ENCODE results near the gene NUP93. TPM values are rescaled to one million over a fixed set of nuclear protein-coding genes. Genes with fewer than 3 reads are reported as not detected.

Gene NUP93
- total and polyA plus RNA-seq, 9 of the 15 experiments (the other 6 are each of a cell fraction or from before 2014, with no cell fraction given): 92.0 to 162 (median 121) TPM

DNA sequence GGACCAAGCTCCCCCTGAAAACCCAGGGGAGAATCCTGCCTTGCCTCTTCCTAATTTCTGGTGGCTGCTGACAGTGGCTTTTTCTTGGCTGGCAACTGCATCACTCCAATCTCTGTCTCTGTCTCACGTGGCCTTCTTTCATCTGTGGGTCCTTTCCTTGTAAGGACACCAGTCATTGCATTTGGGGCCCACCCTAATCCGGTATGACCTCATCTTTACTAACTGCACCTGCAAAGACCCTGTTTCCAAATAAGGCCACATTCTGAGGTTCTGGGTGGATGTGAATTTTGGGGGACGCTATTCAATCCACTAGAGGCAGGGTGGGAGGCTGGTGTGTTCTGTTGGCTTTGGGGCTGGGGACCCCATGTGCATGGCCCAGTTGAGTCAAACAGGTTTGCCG lies 146.1 kb downstream of the NUP93 start:
- FAIRE-seq (no peak), DNase-seq (ENCODE audit: extremely low read depth in 1 of 4, low spot score in 3 of 4) (no peak), ATAC-seq (no peak)
- no peaks in the 10 kb centered on the region; the same call in 1 of the 2 replicates for H4K20me1 ChIP-seq (replicated peaks; ENCODE audit: control insufficient read depth, insufficient read depth, low read length)
- in situ Hi-C loops (cut with MboI) (no loop called here), intact Hi-C loops (cut with micrococcal nuclease) (no loop called here)
- no peaks in the 10 kb centered on the region for H3K9me1 ChIP-seq (ENCODE audit: control insufficient read depth, insufficient read depth, low read length)
- H3K4me3 ChIP-seq: no peak overlapping the region
- BruUV-seq (replicated peaks): no TSS peak
- H3K4me1 ChIP-seq (replicated peaks in 1 of 2; ENCODE audit: control insufficient read depth in 2 of 2, insufficient read depth in 2 of 2, low read length in 2 of 2): peaks cover 0 to 4% of the 10 kb centered on the region in 2 experiments; a peak in 2 of 5 replicates
- no peak overlapping the region for H3K9ac ChIP-seq (ENCODE audit: insufficient read depth in 1 of 2, low read depth in 2 of 2, low read length in 2 of 2)
- WGBS (ENCODE audit: insufficient coverage, low coverage, missing lambda C conversion rate): 14% methylated on average over 4 of the region's 4 CpGs
- POLR2A ChIA-PET: interaction anchor here (1.0 kb wide), 1 partner anchor 8 kb away, joined by 3 read pairs; no protein-coding TSS in a partner anchor
- no peak overlapping the region for H2AFZ ChIP-seq (ENCODE audit: low read depth, low read length)
- H3K9me3 ChIP-seq (replicated peaks; ENCODE audit: control insufficient read depth, insufficient read depth, low read depth, low read length): no peaks in the 10 kb centered on the region
- no peaks in the 10 kb centered on the region for H3K36me3 ChIP-seq (ENCODE audit: control insufficient read depth, insufficient read depth, low read length)
- H3K27me3 ChIP-seq (ENCODE audit: control insufficient read depth in 2 of 2, insufficient read depth in 2 of 2, low read length in 2 of 2): peaks cover 12 to 27% of the 10 kb centered on the region in 2 experiments; a peak in 4 of 5 replicates
- H3K27ac ChIP-seq (ENCODE audit: extremely low read depth, low read depth, low read length): no peak overlapping the region
- H3K4me2 ChIP-seq (ENCODE audit: insufficient read depth, low read length): no peak overlapping the region
- no peaks in the 10 kb centered on the region for H3K79me2 ChIP-seq (ENCODE audit: control insufficient read depth, insufficient read depth, low read length)
- TF ChIP-seq, protein P1, sequence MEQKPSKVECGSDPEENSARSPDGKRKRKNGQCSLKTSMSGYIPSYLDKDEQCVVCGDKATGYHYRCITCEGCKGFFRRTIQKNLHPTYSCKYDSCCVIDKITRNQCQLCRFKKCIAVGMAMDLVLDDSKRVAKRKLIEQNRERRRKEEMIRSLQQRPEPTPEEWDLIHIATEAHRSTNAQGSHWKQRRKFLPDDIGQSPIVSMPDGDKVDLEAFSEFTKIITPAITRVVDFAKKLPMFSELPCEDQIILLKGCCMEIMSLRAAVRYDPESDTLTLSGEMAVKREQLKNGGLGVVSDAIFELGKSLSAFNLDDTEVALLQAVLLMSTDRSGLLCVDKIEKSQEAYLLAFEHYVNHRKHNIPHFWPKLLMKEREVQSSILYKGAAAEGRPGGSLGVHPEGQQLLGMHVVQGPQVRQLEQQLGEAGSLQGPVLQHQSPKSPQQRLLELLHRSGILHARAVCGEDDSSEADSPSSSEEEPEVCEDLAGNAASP (IDR thresholded peaks at IDR 0.05): no peak
- TF ChIP-seq ZNF140 (CRISPR knock-in tag; IDR thresholded peaks at IDR 0.05) (no peak), ZBTB17 (CRISPR knock-in tag; IDR thresholded peaks at IDR 0.05) (no peak), NR2C1 (IDR thresholded peaks at IDR 0.05) (no peak), NR2C1 (tag; IDR thresholded peaks at IDR 0.05) (no peak), MCM2 (IDR thresholded peaks at IDR 0.05; ENCODE audit: low read depth) (no peak), GABPB1 (CRISPR knock-in tag; IDR thresholded peaks at IDR 0.05) (no peak), SP1 (CRISPR knock-in tag; IDR thresholded peaks at IDR 0.05) (no peak), ZNF695 (CRISPR knock-in tag; IDR thresholded peaks at IDR 0.05) (no peak), HDAC1 (IDR thresholded peaks at IDR 0.05) (no peak), ZNF263 (CRISPR knock-in tag; IDR thresholded peaks at IDR 0.05; ENCODE audit: borderline replicate concordance) (no peak), FOXK2 (conservative IDR thresholded peaks at IDR 0.05 in 1 of 2, IDR thresholded peaks at IDR 0.05 in 1 of 2; ENCODE audit: low read depth in 2 of 2) (no peak)
- TF ChIP-seq, protein P2, sequence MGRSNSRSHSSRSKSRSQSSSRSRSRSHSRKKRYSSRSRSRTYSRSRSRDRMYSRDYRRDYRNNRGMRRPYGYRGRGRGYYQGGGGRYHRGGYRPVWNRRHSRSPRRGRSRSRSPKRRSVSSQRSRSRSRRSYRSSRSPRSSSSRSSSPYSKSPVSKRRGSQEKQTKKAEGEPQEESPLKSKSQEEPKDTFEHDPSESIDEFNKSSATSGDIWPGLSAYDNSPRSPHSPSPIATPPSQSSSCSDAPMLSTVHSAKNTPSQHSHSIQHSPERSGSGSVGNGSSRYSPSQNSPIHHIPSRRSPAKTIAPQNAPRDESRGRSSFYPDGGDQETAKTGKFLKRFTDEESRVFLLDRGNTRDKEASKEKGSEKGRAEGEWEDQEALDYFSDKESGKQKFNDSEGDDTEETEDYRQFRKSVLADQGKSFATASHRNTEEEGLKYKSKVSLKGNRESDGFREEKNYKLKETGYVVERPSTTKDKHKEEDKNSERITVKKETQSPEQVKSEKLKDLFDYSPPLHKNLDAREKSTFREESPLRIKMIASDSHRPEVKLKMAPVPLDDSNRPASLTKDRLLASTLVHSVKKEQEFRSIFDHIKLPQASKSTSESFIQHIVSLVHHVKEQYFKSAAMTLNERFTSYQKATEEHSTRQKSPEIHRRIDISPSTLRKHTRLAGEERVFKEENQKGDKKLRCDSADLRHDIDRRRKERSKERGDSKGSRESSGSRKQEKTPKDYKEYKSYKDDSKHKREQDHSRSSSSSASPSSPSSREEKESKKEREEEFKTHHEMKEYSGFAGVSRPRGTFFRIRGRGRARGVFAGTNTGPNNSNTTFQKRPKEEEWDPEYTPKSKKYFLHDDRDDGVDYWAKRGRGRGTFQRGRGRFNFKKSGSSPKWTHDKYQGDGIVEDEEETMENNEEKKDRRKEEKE (IDR thresholded peaks at IDR 0.05; ENCODE audit: borderline replicate concordance in 1 of 2, control insufficient read depth in 1 of 2, low read depth in 2 of 2, low read length in 1 of 2): no peak
- TF ChIP-seq, protein P3, sequence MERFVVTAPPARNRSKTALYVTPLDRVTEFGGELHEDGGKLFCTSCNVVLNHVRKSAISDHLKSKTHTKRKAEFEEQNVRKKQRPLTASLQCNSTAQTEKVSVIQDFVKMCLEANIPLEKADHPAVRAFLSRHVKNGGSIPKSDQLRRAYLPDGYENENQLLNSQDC (CRISPR knock-in tag; IDR thresholded peaks at IDR 0.05): no peak
- TF ChIP-seq, protein P4, sequence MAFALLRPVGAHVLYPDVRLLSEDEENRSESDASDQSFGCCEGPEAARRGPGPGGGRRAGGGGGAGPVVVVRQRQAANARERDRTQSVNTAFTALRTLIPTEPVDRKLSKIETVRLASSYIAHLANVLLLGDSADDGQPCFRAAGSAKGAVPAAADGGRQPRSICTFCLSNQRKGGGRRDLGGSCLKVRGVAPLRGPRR (CRISPR knock-in tag; IDR thresholded peaks at IDR 0.05): no peak
- TF ChIP-seq, protein P5, sequence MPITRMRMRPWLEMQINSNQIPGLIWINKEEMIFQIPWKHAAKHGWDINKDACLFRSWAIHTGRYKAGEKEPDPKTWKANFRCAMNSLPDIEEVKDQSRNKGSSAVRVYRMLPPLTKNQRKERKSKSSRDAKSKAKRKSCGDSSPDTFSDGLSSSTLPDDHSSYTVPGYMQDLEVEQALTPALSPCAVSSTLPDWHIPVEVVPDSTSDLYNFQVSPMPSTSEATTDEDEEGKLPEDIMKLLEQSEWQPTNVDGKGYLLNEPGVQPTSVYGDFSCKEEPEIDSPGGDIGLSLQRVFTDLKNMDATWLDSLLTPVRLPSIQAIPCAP (CRISPR knock-in tag; IDR thresholded peaks at IDR 0.05; ENCODE audit: borderline replicate concordance): no peak
- CTCF ChIA-PET (ENCODE audit: low intra/inter-chr PET ratio): no interaction called here

Data from K562 (cell line).